ENCODE measurements around the gene DNAH3.

DNAH3 gene

DNA sequence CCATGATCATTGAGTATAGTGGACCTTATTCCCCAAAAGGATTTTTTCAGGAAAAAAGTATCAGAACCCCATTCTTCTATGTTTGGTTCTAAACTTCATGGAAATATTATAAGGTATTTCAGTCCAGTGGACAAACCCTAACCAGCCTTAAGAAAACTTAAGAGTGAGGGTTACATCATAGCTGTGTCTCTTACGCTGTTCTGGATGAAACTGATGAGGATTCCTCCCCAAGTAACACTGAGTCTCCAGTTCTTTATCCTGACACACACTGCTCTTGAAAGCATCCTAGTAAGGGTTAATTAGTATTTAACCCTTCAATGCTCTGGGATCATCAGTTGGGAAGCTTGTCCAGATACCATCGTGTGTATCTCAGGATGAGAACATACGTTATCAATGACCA is 245.1 kb downstream of the DNAH3 start:
- DNase-seq (ENCODE audit: low read depth, low spot score), result no peak
- no peak overlapping the region for H3K9ac ChIP-seq (ENCODE audit: insufficient read length)
- TF ChIP-seq EZH2 (IDR thresholded peaks at IDR 0.05) (no peak), POLR2AphosphoS5 (IDR thresholded peaks at IDR 0.05; ENCODE audit: borderline replicate concordance, low read depth, low read length) (no peak), FOXP2 (optimal IDR thresholded peaks at IDR 0.05; ENCODE audit: control extremely low read depth, extremely low read length, insufficient read depth) (no peak)
- no peak overlapping the region for H3K27ac ChIP-seq
- no peaks in the 10 kb centered on the region for H3K9me3 ChIP-seq (ENCODE audit: low read depth, low read length)
- no peaks in the 10 kb centered on the region for H3K36me3 ChIP-seq (ENCODE audit: insufficient read depth, low read length)
- H3K4me3 ChIP-seq, result no peak overlapping the region

- no peak overlapping the region for H3K9ac ChIP-seq (ENCODE audit: insufficient read length)
- H3K27ac ChIP-seq, result peak overlapping the region; percentile 61; the same call in 1 of the 2 replicates
- H3K36me3 ChIP-seq (ENCODE audit: insufficient read depth, low read length), result no peaks in the 10 kb centered on the region
- peak overlapping the region; percentile 21 for H3K4me3 ChIP-seq
- no peaks in the 10 kb centered on the region for H3K9me3 ChIP-seq (ENCODE audit: low read depth, low read length)
- peak; percentile 16 for DNase-seq (ENCODE audit: low read depth, low spot score)
- TF ChIP-seq EZH2 (IDR thresholded peaks at IDR 0.05) (no peak), FOXP2 (optimal IDR thresholded peaks at IDR 0.05; ENCODE audit: control extremely low read depth, extremely low read length, insufficient read depth) (no peak), POLR2AphosphoS5 (IDR thresholded peaks at IDR 0.05; ENCODE audit: borderline replicate concordance, low read depth, low read length) (no peak)
Observed at GRCh38 chr16:20904507-20905081, 246.1 kb downstream of the DNAH3 start.

DNA sequence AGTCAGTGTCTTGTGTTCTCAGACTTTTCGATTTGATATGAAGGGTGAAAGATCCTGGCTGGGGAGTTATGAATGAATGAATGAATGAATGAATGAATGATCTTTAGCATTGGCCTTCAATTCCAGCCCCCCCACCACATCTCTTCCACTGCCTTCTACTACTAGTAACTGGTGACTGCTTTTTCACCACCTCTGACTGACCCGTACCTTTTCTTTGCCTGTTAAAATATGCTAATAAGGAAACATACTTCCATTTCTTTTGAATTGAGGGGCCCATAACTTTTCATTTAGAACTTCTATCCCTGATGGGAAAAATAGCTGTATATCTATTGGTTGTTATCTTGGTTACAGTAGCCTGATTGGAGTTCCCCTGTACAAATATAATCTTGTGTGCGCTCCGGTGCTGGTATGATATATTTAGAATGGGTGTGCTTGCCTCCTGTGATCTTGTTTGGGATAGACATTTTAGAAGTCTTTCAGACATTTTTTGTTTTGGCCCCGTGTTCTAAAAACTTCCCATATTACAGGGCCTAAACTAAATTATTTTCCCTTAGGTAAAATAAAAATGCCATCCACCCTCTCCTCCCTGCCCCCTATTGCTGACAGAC is 246.6 kb downstream of the DNAH3 start:
- H3K36me3 ChIP-seq (ENCODE audit: insufficient read depth, low read length), result no peaks in the 10 kb centered on the region
- no peak for TF ChIP-seq EZH2 (IDR thresholded peaks at IDR 0.05)
- no peak for TF ChIP-seq FOXP2 (optimal IDR thresholded peaks at IDR 0.05; ENCODE audit: control extremely low read depth, extremely low read length, insufficient read depth)
- TF ChIP-seq POLR2AphosphoS5 (IDR thresholded peaks at IDR 0.05; ENCODE audit: borderline replicate concordance, low read depth, low read length), result no peak
- H3K27ac ChIP-seq, result peak overlapping the region; percentile 61; the same call in 1 of the 2 replicates
- DNase-seq (ENCODE audit: low read depth, low spot score), result no peak
- H3K9me3 ChIP-seq (ENCODE audit: low read depth, low read length), result no peaks in the 10 kb centered on the region
- H3K4me3 ChIP-seq, result peak overlapping the region; percentile 21
- no peak overlapping the region for H3K9ac ChIP-seq (ENCODE audit: insufficient read length)

- Histone ChIP-seq H3K9me3 (ENCODE audit: low read depth, low read length) (no peaks in the 10 kb centered on the region), H3K36me3 (ENCODE audit: insufficient read depth, low read length) (no peaks in the 10 kb centered on the region), H3K4me3 (no peak overlapping the region), H3K9ac (ENCODE audit: insufficient read length) (no peak overlapping the region), H3K27ac (no peak overlapping the region)
- no peak for TF ChIP-seq FOXP2 (optimal IDR thresholded peaks at IDR 0.05; ENCODE audit: control extremely low read depth, extremely low read length, insufficient read depth)
- no peak for TF ChIP-seq POLR2AphosphoS5 (IDR thresholded peaks at IDR 0.05; ENCODE audit: borderline replicate concordance, low read depth, low read length)
- TF ChIP-seq EZH2 (IDR thresholded peaks at IDR 0.05), result no peak
- no peak for DNase-seq (ENCODE audit: low read depth, low spot score)
Observed at GRCh38 chr16:20903116-20903898, 247.3 kb downstream of the DNAH3 start.

DNA sequence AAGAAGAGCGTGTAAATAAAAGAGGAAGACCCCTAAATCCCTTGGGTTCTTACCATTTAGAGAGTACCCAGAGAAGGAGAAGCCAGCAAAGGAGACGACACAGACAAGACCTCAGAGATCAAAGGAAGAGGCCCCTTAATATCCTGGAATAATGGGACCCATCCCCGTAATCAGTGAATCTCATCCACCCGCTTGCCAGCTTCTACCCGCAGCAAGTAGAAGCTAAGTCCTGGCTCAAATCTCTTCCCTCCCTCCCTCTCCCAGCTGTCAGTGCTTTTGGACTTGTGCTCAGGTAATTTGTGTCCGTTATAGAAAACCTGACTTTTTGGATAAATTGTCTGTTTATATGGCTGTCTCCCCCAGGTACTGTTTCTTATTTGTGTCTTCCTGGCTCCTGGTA is 248.2 kb downstream of the DNAH3 start:
- Histone ChIP-seq H3K9ac (ENCODE audit: insufficient read length) (no peak overlapping the region), H3K4me3 (no peak overlapping the region), H3K36me3 (ENCODE audit: insufficient read depth, low read length) (no peaks in the 10 kb centered on the region), H3K27ac (no peak overlapping the region), H3K9me3 (ENCODE audit: low read depth, low read length) (no peaks in the 10 kb centered on the region)
- no peak for DNase-seq (ENCODE audit: low read depth, low spot score)
- TF ChIP-seq POLR2AphosphoS5 (IDR thresholded peaks at IDR 0.05; ENCODE audit: borderline replicate concordance, low read depth, low read length), result no peak

DNA sequence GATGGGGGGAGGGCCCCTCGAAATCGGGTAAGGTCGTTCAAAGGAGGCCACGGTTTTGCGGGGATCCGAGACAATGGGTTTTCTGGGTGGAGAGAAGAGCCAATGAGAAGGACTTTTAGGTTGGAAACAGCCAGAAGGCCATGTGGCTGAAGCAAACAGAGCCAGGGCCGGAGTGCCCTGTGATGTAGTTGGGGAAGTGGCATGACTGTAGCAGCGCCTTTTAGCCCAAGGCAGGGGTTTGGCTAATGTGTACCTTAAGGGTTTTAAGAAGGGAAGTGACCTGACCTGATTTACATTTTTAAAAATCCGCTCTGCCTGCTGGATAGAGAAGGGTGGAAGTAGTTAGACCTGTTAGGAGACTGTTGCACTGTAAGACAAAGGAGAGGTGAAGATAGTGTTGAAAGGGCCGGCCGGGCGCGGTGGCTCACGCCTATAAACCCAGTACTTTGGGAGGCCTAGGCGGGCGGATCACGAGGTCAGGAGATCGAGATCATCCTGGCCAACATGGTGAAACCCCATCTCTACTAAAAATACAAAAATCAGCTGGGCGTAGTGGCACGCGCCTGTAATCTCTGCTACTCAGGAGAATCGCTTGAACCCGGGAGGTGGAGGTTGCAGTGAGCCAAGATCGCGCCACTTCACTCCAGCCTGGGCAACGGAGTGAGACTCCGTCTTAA is 249.1 kb downstream of the DNAH3 start:
- Histone ChIP-seq H3K36me3 (ENCODE audit: insufficient read depth, low read length) (no peaks in the 10 kb centered on the region), H3K9ac (ENCODE audit: insufficient read length) (peak overlapping the region; percentile 93), H3K9me3 (ENCODE audit: low read depth, low read length) (no peaks in the 10 kb centered on the region), H3K27ac (no peak overlapping the region), H3K4me3 (peak overlapping the region; percentile 95)
- DNase-seq (ENCODE audit: low read depth, low spot score), result no peak
- TF ChIP-seq POLR2AphosphoS5 (IDR thresholded peaks at IDR 0.05; ENCODE audit: borderline replicate concordance, low read depth, low read length) (no peak), EZH2 (IDR thresholded peaks at IDR 0.05) (no peak), FOXP2 (optimal IDR thresholded peaks at IDR 0.05; ENCODE audit: control extremely low read depth, extremely low read length, insufficient read depth) (no peak)

DNA sequence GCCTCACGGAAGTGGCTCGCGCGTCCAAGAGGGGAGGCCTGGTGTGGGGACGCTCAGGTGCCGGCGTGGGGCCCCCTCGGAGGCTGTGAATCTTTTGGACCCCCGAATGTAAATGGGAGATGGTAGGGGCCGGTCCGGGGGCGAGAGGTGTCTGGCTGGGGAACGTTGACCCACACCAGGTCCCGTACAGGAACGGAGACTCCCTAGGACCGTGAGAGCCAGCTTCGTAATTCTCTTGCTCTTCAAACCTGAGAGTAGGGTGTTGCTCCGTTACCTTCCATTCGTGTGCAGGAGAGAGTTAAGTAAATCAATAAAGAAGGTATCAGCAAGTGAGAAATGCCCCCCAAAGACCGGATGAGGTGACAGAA is 249.6 kb downstream of the DNAH3 start:
- Histone ChIP-seq H3K36me3 (ENCODE audit: insufficient read depth, low read length) (no peaks in the 10 kb centered on the region), H3K9ac (ENCODE audit: insufficient read length) (peak overlapping the region; percentile 93), H3K9me3 (ENCODE audit: low read depth, low read length) (no peaks in the 10 kb centered on the region), H3K4me3 (peak overlapping the region; percentile 95), H3K27ac (no peak overlapping the region)
- TF ChIP-seq EZH2 (IDR thresholded peaks at IDR 0.05) (no peak), POLR2AphosphoS5 (IDR thresholded peaks at IDR 0.05; ENCODE audit: borderline replicate concordance, low read depth, low read length) (no peak), FOXP2 (optimal IDR thresholded peaks at IDR 0.05; ENCODE audit: control extremely low read depth, extremely low read length, insufficient read depth) (no peak)
- DNase-seq (ENCODE audit: low read depth, low spot score), result no peak

All from SK-N-MC (cell line).